H1 (cell line): ENCODE measurements around the gene SAE1.

Experiments
- CTCF ChIP-seq, 3 experiments: IDR thresholded peaks; 1 replicate in 2 of 3; 2 replicates in 1 of 3; pipeline versions ENCODE4 v1.5.1 to v1.6.1; 2011; ENCODE audit warnings: low read length in 3 of 3, mild to moderate bottlenecking in 3 of 3, inconsistent platforms in 2 of 3, low read depth in 1 of 3, moderate library complexity in 1 of 3; ENCODE audit not compliant: insufficient read depth in 1 of 3; ENCODE audit errors: control extremely low read depth in 1 of 3
- E2F6 ChIP-seq: IDR thresholded peaks from 2 replicates; pipeline ENCODE4 v1.6.1; 2012; ENCODE audit warnings: inconsistent platforms
- EP300 ChIP-seq, 2 experiments: IDR thresholded peaks; 1 replicate in 1 of 2; 2 replicates in 1 of 2; pipeline ENCODE4 v1.6.1; 2011 to 2012; ENCODE audit warnings: low read depth in 2 of 2, low read length in 2 of 2, mild to moderate bottlenecking in 2 of 2, borderline replicate concordance in 1 of 2, inconsistent platforms in 1 of 2, moderate library complexity in 1 of 2
- EZH2 ChIP-seq: fragments of 200-600 bp; sonication (generic); IDR thresholded peaks from 2 replicates; pipeline ENCODE4 v1.7.1; 2012; ENCODE audit warnings: low read depth, mild to moderate bottlenecking, moderate library complexity, low read length, inconsistent platforms; ENCODE audit not compliant: severe bottlenecking
- MAX ChIP-seq: IDR thresholded peaks from 2 replicates; pipeline ENCODE4 v1.6.1; 2012; ENCODE audit warnings: inconsistent platforms
- POLR2AphosphoS5 ChIP-seq: IDR thresholded peaks from 2 replicates; pipeline ENCODE4 v1.6.1; 2011; ENCODE audit warnings: low read depth, low read length
- RAD21 ChIP-seq, 2 experiments: IDR thresholded peaks in 1 of 2; conservative IDR thresholded peaks in 1 of 2; 2 replicates each; pipeline ENCODE4 v1.6.1; 2011; ENCODE audit warnings: low read depth in 2 of 2, low read length in 2 of 2, improper control_type of control experiment in 1 of 2, inconsistent platforms in 1 of 2, mild to moderate bottlenecking in 1 of 2, moderate library complexity in 1 of 2
- RXRA ChIP-seq: IDR thresholded peaks from 2 replicates; pipeline ENCODE4 v1.6.1; 2011; ENCODE audit warnings: low read depth, mild to moderate bottlenecking, low read length, moderate library complexity; ENCODE audit not compliant: insufficient read depth
- SIRT6 ChIP-seq: IDR thresholded peaks from one replicate; pipeline ENCODE4 v1.7.1; 2012; ENCODE audit warnings: low read length, inconsistent platforms
- TCF12 ChIP-seq: IDR thresholded peaks from 2 replicates; pipeline ENCODE4 v1.6.1; 2011; ENCODE audit warnings: low read depth, mild to moderate bottlenecking, low read length
- YY1 ChIP-seq: IDR thresholded peaks from 2 replicates; pipeline ENCODE4 v1.6.1; 2011; ENCODE audit warnings: low read depth, mild to moderate bottlenecking, low read length

- TF ChIP-seq MAX (no peak), EZH2 (no peak), TCF12 (no peak), E2F6 (no peak), SIRT6 (no peak), CTCF (IDR thresholded peaks at IDR 0.05; ENCODE audit: control extremely low read depth in 1 of 3, insufficient read depth in 1 of 3, low read depth in 1 of 3, low read length in 3 of 3) (no peak), EP300 (IDR thresholded peaks at IDR 0.05; ENCODE audit: borderline replicate concordance in 1 of 2, low read depth in 2 of 2, low read length in 2 of 2) (no peak), RAD21 (IDR thresholded peaks at IDR 0.05 in 1 of 2, conservative IDR thresholded peaks at IDR 0.05 in 1 of 2; ENCODE audit: low read depth in 2 of 2, low read length in 2 of 2) (no peak), YY1 (no peak), POLR2AphosphoS5 (no peak), RXRA (no peak)
Observed at GRCh38 chr19:47134545-47134944, 3.9 kb downstream of the SAE1 start.
